Ishikawa (cell line): Measurements from ENCODE around the gene WASF1.

Experiments
- CEBPB ChIP-seq: IDR thresholded peaks from 2 replicates; pipeline ENCODE4 v1.6.1; 2012
- CREB1 ChIP-seq: IDR thresholded peaks from 2 replicates; pipeline ENCODE4 v1.6.1; 2012; ENCODE audit warnings: low read depth
- EGR1 ChIP-seq: IDR thresholded peaks from 2 replicates; pipeline ENCODE4 v1.6.1; 2012
- EP300 ChIP-seq: IDR thresholded peaks from 2 replicates; pipeline ENCODE4 v1.6.1; 2012; ENCODE audit warnings: borderline replicate concordance
- FOXM1 ChIP-seq: IDR thresholded peaks from 2 replicates; pipeline ENCODE4 v1.6.1; 2012; ENCODE audit warnings: low read depth, borderline replicate concordance
- NFIC ChIP-seq: IDR thresholded peaks from 2 replicates; pipeline ENCODE4 v1.6.1; 2012
- RAD21 ChIP-seq: IDR thresholded peaks from 2 replicates; pipeline ENCODE4 v1.6.1; 2012; ENCODE audit warnings: low read depth
- REST ChIP-seq: IDR thresholded peaks from 2 replicates; pipeline ENCODE4 v1.6.1; 2012; ENCODE audit warnings: low read depth, mild to moderate bottlenecking
- TCF12 ChIP-seq: IDR thresholded peaks from 2 replicates; pipeline ENCODE4 v1.6.1; 2012; ENCODE audit warnings: low read depth
- TEAD4 ChIP-seq: IDR thresholded peaks from 2 replicates; pipeline ENCODE4 v1.6.1; 2012
- USF1 ChIP-seq: IDR thresholded peaks from 2 replicates; pipeline ENCODE4 v1.6.1; 2012
- YY1 ChIP-seq: IDR thresholded peaks from 2 replicates; pipeline ENCODE4 v1.6.1; 2012; ENCODE audit warnings: low read depth
- ZBTB7A ChIP-seq: IDR thresholded peaks from 2 replicates; pipeline ENCODE4 v1.6.1; 2012; ENCODE audit warnings: low read depth
- TF ChIP-seq, protein P1 (sequence below): IDR thresholded peaks from 2 replicates; pipeline ENCODE4 v1.6.1; 2012

- TF ChIP-seq RAD21 (no peak), EP300 (no peak), FOXM1 (no peak), NFIC (no peak), USF1 (no peak), EGR1 (no peak), TCF12 (no peak), TEAD4 (no peak), YY1 (no peak), CREB1 (no peak), ZBTB7A (no peak), CEBPB (no peak), REST (no peak)
- TF ChIP-seq, protein P1, sequence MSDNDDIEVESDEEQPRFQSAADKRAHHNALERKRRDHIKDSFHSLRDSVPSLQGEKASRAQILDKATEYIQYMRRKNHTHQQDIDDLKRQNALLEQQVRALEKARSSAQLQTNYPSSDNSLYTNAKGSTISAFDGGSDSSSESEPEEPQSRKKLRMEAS = no peak
These were observed 124.1 kb downstream of the WASF1 start for GRCh38 chr6:110055387-110055735.
